ENCODE measurements around the gene ANKRD17.

DNA sequence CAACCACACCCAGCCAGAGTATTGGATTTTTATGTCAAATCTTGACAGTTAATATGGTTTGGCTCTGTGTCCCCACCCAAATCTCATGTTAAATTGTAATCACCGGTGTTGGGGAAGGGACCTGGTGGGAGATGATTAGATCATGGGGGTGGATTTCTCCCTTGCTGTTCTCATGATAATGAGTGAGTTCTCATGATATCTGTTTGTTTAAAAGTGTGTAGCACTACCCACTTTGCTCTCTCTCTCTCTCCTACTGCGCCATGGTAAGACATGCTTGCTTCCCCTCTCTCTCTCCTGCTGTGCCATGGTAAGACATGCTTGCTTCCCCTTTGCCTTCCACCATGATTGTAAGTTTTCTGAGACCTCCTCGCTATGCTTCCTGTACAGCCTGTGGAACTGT is 102.2 kb downstream of the ANKRD17 start:
- TF ChIP-seq, protein P1, sequence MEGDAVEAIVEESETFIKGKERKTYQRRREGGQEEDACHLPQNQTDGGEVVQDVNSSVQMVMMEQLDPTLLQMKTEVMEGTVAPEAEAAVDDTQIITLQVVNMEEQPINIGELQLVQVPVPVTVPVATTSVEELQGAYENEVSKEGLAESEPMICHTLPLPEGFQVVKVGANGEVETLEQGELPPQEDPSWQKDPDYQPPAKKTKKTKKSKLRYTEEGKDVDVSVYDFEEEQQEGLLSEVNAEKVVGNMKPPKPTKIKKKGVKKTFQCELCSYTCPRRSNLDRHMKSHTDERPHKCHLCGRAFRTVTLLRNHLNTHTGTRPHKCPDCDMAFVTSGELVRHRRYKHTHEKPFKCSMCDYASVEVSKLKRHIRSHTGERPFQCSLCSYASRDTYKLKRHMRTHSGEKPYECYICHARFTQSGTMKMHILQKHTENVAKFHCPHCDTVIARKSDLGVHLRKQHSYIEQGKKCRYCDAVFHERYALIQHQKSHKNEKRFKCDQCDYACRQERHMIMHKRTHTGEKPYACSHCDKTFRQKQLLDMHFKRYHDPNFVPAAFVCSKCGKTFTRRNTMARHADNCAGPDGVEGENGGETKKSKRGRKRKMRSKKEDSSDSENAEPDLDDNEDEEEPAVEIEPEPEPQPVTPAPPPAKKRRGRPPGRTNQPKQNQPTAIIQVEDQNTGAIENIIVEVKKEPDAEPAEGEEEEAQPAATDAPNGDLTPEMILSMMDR (IDR thresholded peaks at IDR 0.05) = no peak
- no peak for TF ChIP-seq POLR2A (IDR thresholded peaks at IDR 0.05)

Measured in vagina (tissue), 2 donors.